ENCODE results near the gene PJVK.

- TF ChIP-seq SNAI2 (CRISPR knock-in tag; IDR thresholded peaks at IDR 0.05) (no peak), ZFP3 (CRISPR knock-in tag; IDR thresholded peaks at IDR 0.05) (no peak), RARB (CRISPR knock-in tag; IDR thresholded peaks at IDR 0.05) (no peak), ESRRG (CRISPR knock-in tag; IDR thresholded peaks at IDR 0.05) (no peak), ARNTL (CRISPR knock-in tag; IDR thresholded peaks at IDR 0.05; ENCODE audit: borderline replicate concordance, low read depth) (no peak), CSDC2 (CRISPR knock-in tag; IDR thresholded peaks at IDR 0.05) (no peak), PATZ1 (CRISPR knock-in tag; IDR thresholded peaks at IDR 0.05; ENCODE audit: borderline replicate concordance) (no peak), OSR1 (CRISPR knock-in tag; IDR thresholded peaks at IDR 0.05) (no peak)
- TF ChIP-seq, protein P1, sequence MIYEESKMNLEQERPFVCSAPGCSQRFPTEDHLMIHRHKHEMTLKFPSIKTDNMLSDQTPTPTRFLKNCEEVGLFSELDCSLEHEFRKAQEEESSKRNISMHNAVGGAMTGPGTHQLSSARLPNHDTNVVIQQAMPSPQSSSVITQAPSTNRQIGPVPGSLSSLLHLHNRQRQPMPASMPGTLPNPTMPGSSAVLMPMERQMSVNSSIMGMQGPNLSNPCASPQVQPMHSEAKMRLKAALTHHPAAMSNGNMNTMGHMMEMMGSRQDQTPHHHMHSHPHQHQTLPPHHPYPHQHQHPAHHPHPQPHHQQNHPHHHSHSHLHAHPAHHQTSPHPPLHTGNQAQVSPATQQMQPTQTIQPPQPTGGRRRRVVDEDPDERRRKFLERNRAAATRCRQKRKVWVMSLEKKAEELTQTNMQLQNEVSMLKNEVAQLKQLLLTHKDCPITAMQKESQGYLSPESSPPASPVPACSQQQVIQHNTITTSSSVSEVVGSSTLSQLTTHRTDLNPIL (CRISPR knock-in tag; IDR thresholded peaks at IDR 0.05; ENCODE audit: low read depth): no peak
These were observed 55.3 kb downstream of the PJVK start for GRCh38 chr2:178506524-178506923.
